GM19397 (cell line): Measurements from ENCODE around the gene MPND.

ENCODE experiments used
- ATAC-seq: cut with Tn5 transposase; IDR thresholded peaks from one replicate; pipeline ENCODE4 v1.9.1; 2021; ENCODE audit warnings: mild to moderate bottlenecking, moderate library complexity; ENCODE audit not compliant: unreplicated experiment

MPND gene

DNA sequence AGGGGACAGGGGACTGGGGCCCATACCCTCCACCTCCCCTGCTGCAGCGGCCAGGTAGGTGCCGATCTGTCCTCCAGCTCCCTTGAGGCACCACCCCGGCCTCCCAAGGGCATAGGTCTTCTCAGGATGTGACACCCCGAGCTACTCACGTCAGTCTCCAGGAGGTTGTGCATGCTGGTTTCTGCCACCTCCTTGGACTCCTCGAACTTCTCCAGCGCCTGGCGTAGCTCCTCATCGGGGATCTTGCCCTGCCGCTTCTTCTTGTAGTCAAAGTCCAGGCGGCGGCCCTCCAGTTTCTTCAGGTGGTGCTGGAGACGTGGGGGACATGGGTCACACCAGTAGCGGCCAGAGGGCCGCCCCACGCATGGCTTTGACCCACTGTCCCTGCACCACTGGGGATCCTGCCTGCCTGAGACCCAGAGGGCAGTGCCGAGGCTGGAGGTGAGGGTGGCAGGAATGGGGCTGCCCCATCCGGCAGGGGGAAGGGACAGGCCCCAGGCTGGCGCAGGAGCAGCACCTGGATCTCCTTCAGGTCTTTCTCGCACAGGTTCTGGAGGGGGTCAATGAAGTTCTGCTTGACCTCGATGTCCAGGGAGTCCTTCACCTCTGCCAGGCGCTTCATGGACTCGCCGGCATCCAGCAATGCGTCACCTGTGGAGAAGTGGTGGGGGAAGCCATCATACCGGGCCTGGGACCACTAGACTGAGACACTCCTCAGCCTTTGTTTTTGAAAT lies 20.4 kb downstream of the MPND start:
- ATAC-seq, result no peak

GRCh38 chr19:4365341-4365740 lies 22.0 kb downstream of the MPND start:
- no peak for ATAC-seq

DNA sequence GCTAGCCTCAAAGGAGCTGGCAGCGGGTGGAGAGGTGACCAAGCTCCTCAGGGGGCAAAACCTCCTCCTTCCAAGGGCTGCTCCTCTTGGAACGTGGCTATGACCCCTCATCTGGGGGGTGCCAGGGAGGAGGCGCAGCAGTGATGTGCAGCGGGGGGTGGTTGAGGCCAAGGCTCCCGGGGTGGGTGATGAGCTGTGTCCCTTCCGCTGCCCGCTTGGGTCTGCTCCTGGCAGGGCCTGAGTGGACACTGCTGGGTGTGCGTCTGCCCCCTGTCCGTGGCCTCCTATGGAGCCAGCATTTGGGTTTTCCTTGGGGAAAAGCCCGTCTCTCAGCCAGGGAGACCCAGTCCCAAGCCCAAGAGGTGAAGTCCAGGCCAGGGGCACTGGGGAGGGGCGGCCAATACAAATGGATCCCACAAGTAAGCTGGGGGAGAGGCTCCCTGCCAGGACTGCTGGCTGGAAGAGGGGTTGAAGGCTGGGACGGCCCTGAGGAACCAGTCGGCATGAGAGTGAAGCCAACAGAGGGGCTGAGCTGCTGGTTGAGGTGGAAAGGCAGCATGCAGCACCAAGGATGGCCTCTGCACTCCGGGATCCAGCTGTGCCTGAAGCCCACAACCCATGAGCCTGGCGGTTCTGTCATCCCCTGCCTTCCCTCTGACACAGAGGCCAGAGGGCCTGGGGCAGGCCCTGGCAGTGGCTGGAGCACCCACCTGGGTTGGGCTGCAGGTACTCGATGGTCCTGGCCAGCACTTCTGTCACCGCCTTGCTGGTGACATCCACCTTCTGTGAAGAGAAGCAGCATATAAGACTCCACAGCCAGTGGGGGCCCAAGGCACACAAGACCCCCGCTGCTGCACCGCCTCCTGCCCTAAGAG lies 22.7 kb downstream of the MPND start:
- no peak for ATAC-seq

DNA sequence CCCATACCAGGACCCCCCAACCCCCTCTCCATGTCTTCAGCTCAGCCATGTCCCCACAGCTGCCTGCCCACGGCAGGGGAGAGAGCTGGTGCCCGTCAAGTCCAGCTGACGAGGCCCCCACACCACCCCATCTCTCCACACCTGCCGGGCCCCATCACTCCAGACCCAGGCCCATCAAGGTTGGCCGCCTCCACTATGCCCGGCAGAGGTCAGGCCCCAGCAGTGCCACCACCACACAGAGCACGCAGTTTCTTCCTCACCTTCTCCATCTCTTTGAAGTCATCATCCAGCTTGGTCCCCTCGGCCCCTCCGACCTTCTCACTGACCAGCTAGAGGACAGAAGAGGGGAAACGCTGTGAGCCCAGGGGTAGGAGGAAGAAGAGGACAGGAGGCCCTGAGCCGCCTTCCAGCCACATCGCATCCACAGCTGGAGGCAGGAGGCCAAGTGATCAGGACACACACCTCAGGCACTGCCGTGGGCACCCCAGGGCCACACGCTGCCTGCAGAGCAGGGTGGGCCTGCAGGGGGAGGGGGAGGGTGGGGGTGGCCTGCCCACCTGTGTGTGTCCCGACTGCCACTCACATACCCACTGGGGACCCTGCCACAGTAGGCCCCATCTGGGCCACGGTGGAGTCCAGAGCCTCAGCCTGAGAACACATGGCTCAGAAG lies 23.4 kb downstream of the MPND start:
- no peak for ATAC-seq

DNA sequence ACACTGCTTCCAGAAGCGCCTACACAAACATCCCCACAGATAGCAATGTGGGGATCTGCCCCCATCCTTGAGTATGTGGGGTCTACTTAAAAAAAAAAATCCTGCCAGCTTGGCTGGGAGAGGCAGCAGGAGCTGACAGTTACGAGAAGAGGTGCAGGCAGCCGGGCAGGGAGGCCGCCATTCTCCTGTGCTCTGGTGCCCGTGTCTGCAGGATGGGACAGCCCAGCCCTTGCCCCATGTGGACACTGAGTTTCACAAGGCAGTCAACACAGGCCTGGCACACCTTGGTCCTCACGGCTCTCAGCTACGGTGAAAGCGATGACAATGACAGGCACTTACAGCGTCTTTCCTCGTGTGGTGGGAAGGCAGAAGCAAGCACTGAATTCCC lies 24.0 kb downstream of the MPND start:
- ATAC-seq, result no peak

DNA sequence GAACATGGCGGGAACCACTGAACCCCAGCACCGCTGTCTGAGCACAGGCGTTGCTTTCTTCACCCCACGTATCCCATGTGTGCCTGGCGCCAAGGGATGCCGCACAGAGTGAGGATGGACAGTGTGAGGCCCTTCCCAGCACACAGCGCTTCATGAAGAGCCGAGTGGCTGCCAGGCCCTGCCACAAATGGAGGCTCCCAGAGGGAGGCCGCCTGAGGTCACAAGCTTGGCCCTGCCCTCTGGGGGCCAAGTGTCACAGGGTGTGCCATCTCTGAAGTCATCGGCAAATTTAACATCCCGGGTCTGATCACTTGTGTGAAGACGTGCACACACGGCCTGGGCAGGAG lies 24.4 kb downstream of the MPND start:
- no peak for ATAC-seq

- no peak for ATAC-seq
Measured at GRCh38 chr19:4368128-4368820, 24.9 kb downstream of the MPND start.

DNA sequence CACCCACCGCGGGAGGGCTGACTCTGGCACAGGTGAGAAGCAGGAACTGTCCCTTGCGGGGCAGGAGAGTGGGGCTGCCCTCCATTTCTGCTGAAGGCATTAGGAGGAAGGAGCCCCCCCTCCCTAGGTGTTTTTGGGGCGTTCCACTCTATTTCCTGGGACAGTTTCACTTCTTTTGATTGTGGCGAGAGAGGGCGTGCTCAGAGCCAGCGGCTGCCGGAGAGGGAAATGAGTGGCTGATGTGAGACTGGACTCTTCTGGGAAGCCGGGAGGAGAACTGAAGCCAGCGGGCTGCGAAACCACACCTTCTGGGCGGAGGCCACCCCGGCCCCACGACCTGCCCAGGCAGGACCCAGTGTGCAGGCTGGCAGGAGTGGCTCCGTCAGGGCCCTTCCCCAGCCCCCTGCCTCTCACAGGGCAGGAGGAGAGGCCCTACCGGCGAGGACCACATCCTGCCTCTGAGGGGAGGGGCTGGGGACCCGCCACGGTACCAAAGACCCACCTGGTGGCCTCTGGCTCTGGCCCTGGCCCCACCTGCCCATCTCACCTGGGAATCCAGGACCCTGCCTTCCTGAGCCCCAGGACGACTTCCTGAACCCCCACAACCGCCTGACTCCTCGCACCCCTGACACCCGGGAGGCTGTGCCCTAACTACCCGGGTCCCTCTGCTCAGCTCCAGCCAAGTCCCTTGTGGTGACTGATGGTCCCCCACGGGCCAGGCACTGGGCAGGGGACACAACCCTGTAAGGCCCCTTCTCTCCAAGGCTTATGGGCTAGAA lies 25.9 kb downstream of the MPND start:
- ATAC-seq, result peak; percentile 43

- ATAC-seq, result peak; percentile 33
Measured at GRCh38 chr19:4369888-4370260, 26.5 kb downstream of the MPND start.

- no peak for ATAC-seq
Measured at GRCh38 chr19:4370418-4371041, 27.2 kb downstream of the MPND start.

DNA sequence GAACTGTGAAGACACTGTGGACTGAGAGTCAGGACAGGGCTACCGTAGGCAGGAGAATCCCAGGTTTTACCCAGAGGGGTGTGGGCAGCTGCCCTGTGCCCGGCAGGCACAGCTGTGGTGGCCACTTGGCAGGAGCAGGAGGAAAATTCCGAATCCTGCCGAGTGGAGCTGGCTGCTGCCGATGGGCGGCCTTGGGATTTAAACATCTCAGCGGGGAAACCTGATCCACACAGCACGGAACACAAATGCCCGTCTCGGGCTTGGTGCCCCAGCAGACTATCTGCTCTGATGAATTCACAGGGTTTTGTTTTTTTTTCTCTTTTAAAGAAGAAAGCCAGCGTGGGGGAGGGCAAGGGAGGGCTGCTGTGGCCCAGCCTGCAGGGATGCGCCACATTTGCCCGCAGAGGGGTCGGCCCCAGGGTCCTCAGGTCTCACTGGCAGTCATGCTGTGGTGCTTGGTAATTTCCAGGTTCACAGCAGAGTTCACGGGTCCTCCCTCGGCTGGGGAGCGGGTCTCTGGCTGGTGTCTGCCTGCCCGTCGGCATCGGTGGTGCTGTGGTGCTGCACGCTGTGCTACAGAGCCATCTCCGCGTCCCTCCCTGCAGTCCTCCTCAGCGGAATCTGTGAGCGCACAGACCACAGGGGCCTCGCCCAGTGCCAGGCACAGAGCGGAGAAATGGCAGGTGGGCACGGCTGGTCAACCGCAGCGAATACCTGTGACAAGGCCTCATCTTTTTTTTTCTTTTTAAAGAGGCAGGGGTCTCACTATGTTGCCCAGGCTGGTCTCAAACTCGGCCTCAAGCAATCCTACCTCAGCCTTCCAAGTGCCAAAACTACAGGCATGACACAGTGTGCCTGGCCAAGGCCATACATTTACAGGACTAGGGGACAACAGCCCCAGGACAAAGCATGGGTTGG lies 28.1 kb downstream of the MPND start:
- ATAC-seq, result no peak

GRCh38 chr19:4372165-4373012 lies 29.0 kb downstream of the MPND start:
- ATAC-seq, result no peak

DNA sequence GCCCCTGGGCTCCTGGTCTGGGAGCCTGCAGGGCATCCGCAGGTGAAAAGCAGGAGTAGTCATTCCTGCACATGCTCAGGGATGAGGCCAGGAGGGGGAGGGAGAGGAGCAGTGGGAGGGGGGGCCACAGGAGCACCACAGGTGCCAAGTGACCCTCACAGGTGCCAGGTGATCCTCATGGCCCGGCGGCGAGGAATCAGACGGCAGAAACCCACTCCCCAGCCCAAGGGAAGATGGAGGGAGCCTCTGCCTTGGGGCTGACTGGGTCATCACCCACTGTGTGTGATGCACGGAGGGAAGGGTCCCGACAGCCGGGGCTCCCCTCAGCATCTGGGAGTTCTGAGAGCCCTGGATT lies 29.6 kb downstream of the MPND start:
- ATAC-seq, result no peak

DNA sequence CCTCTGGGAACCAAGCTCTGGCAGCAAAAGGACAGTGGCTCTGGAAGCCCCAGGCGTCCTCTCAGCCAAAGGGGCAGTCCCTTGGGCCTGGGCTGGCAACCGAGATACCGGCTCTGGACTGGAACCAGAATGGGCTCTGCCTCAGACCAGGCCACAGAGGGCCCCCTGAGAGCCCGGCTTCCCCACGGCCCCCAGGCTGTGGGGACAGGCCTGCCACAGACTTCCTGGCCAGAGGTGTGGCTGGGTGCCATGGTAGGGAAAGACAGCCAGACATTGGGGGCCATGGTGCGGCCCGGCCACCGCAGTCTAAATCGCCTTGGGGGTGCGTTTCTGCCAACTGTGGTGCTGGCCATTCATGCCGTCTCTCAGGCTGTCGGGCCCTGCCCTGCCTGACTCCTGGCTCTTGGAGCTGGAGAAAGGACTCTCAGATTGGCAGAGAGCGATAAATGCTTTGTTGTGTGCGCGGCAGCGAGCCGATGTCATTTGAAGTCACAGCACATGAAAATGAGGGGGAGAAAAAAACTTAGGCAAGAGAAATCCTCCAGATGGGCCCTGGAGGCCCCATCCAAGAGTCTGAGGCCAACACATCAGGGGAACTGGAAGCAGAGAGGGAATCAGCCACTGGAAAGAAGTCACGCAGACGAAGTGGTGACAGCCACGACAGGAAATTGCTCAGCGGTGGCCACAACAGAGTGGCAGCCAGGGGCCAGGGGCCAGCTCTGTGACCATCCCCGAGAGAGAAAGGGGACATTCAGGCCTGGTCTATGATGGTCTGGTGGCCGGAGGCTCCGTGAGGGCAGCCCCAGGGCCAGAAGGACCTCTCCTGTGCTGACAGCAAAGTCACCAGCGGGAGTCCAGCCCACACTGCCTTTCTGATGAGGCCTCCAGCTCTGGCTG lies 30.5 kb downstream of the MPND start:
- ATAC-seq, result no peak

GRCh38 chr19:4374498-4375163 lies 31.3 kb downstream of the MPND start:
- no peak for ATAC-seq

DNA sequence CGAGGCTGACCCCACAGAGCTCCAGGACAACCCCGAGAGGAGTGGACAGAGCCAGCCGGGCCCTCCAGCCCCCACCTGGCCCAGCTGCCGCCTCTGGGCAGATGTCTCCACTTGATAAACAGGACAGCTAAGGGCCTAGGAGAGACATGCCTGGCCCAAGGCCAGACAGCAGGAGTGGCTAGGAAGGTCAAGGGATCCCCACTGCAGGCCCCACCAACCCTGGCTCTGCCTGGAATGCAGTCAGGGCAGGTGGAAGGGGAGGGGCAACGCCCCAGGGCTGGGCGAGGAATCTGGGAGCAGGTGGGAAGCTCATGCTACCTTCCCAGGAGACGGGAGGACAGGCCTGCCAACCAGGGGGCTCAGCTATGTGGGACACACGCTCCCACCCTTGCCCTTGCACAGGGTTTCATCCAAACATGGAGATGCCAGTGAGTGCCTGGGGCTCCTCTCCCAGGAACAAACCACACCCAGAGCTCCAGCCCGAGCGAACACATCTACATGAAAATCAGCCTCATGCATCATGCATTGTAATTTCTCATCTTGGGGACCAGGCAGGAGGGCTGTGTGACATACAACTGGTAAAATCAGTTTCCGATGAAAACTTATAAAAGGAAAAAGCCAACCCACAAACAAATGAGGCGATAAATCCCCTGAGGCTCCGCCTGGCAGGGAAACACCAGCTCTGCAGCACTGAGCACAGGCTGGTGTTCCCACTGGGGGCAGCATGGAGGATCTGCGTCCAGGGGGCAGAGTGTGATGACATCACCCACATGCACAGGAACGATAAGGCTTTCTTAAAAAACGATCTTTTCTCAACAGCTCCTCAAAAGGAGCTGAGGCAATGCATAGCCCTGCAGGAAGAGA lies 32.0 kb downstream of the MPND start:
- no peak for ATAC-seq
